SIG-M5 treated with dmso at 0.1 percent for 504 hours (cell line): Measurements from ENCODE around the gene ZDBF2.
A peak's percentile ranks its signal among the peaks of the same experiment; 100 is the strongest.
"Not testable (repeated sequence)": the region's sequence is repeated elsewhere in the genome, so short reads cannot be mapped to it uniquely, and the experiment has no call there.

Experiments used
- DNase-seq: peaks from one replicate; lab custom pipeline; 2025; ENCODE audit not compliant: unreplicated experiment; lab: John Stamatoyannopoulos, UW

The ZDBF2 gene

GRCh38 chr2:206323033-206323432, 48.6 kb downstream of the ZDBF2 start:
- no peak for DNase-seq

- no peak for DNase-seq
Observed at GRCh38 chr2:206323486-206323885, 49.0 kb downstream of the ZDBF2 start.

DNA sequence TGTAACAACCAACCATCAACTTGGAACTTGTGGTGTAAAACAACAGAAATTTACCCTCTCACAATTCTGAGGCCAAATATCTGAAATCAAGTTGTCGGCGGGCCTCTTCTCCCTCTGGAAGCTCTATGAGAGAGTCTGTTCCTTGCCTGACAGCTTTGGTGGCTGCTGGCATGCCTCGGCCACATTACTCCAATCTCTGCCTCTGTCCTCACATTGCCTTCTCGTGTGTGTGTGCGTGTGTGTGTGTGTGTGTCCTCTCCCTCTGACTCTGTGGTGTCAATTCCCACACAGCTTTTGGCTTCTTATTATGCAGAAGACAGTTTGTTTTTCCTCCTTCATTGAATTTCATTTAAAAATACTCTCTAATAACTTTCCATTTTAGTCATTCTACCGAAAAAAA, 50.4 kb downstream of the ZDBF2 start:
- DNase-seq = no peak

DNA sequence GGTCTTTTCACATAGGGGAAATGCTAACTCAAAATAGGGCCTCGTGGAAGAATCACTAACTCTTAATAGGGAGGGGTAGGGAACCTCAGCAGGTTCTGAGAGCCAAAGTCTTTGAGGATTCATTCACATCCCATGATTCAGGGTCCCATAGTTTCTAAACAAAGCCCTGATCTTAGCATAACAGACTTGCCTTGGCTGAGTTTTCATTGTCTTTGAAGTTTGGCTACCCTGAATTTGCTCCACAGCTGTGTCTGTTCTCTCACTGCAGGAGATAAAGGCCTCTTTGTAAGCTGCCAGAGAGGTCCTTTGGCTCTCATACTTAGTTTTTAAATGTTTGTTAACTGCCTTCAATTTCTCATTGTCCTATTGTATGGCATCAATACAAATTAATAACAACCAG, 54.5 kb downstream of the ZDBF2 start:
- no peak for DNase-seq

- DNase-seq = no peak
Observed at GRCh38 chr2:206336861-206337260, 62.4 kb downstream of the ZDBF2 start.

- no peak for DNase-seq
Observed at GRCh38 chr2:206337956-206338355, 63.5 kb downstream of the ZDBF2 start.

DNA sequence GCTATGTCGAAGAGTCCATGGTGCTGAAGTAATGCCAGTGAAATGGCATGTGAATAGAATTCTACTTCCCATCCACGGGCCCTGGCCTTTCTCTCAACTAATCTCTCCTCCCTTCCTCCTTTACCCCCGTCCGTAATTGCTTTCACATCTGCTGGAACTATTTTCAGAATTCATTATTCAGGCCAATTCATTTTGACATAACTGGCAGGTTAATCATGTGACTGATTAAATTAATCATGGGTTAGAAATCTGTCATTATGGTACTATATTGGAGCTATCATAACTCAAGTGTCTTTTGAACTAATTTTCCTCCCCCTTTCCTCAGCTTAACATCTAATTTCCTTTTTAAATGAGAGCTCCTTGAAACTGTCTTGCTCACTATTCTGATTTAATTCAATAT, 66.9 kb downstream of the ZDBF2 start:
- DNase-seq = no peak

DNA sequence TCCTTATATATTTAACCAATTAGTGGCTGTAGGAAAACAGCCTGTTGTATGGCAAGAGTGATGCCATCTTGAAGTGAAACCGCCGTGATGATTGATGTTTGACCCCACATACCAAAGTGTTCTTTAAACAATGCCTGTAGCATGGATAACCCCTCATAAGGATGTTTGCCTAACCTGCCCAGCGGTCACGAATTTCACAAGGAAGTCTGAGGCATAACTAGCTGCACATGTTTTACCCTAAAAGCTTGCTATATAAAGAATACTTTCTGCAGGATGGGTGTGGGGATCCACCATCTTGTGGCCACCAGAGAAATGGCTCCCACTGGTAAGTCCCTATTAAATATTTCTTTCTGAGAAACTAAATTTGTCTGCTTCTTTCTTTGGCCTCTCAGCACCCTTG, 68.7 kb downstream of the ZDBF2 start:
- no peak for DNase-seq

GRCh38 chr2:206343816-206344215, 69.4 kb downstream of the ZDBF2 start:
- no peak for DNase-seq

GRCh38 chr2:206345606-206346005, 71.1 kb downstream of the ZDBF2 start:
- no peak for DNase-seq

- DNase-seq = no peak
Observed at GRCh38 chr2:206349375-206349774, 74.9 kb downstream of the ZDBF2 start.

DNA sequence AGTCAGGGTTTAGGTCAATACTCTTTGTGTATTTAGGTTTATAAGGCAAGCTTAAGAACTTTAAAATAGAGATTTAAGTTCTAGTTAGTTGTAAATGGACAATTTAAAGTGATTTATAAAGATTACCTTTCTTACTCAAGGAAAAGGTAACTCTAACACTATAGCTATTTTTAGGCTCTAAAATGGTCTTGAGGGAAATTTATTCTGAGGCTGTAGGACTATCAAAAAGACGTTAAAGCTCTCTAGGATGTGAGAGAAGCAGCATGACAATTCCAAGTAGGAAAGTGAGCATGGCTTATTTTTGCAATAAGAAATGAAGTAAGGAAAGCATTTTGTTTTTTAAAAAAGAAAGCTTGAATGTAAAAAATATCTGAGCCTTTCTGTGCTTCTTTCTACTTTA, 78.1 kb downstream of the ZDBF2 start:
- DNase-seq = no peak

DNA sequence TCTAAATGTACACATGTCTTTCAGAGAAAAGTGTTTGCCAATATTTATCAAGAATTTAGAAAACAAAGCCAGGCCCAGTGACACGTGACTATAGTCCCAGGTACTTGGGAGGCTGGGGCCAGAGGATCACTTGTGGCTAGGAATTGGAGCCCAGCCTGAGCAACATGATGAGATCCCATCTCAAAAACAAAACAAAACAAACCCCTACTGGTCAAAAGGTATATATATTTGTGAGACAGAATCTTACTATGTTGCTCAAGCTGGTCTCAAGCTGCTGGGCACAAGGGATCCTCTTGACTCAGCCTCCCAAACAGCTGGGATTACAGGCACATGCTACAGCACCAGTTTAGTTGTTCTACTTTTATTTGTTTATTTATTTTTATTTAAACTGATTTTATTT, 79.2 kb downstream of the ZDBF2 start:
- peak; percentile 4 for DNase-seq

DNA sequence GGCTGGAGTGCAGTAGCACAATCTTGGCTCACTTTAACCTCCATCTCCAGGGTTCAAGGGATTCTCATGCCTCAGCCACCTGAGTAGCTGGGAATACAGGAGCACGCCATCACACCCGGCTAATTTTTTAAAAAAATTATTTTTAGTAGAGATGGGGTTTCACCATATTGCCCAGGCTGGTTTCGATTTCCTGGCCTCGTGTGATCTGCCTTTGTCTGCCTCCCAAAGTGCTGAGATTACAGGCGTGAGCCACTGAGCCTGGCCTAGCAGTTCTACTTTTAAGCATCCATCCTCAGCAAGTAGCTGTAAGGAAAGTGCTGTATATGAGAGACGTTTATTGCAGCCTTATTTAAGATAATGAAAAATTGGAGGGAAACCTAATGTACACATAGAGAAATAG, 79.7 kb downstream of the ZDBF2 start:
- DNase-seq = no peak

GRCh38 chr2:206356840-206357239, 82.4 kb downstream of the ZDBF2 start:
- DNase-seq = not testable (repeated sequence)

GRCh38 chr2:206360840-206361239, 86.4 kb downstream of the ZDBF2 start:
- DNase-seq = not testable (repeated sequence)

DNA sequence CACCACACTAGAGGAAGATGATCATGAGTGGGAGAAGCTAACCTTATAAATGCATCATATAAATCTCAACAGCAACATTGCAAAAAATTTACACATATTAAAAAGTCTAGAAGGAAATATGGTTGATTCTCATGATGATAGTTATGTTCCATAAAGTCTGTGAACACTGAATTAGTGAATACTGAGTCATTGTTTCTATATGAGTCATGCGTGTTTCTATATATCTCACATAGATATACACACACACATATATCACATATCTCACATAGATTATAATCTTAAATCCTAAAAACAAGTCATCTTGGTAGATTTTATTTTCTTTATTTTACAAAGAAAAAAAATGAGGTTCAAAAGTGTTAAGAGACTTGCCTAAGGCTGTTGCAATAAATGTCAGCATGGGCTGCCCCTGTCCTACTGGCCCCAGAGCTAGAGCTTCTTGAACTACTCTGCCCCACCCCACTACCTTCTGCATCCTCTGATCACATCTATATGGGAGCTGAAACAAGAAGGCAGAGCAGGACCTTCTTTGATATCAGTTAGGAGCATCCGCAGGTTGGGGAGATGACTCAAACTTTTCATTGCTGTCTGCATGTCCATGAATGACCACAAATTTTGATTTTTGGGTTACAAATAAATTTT, 87.1 kb downstream of the ZDBF2 start:
- DNase-seq = no peak
